MV-4-11 (cell line): ENCODE results near the gene FUT8.

Experiments
- DNase-seq: peaks from one replicate; lab custom pipeline; 2025; lab: John Stamatoyannopoulos, UW

Gene FUT8

GRCh38 chr14:65412032-65412846 is at the start of gene FUT8:
TSS of gene FUT8 (plus strand) at chr14:65412730. CDS start at chr14:65561564, 148,834 bp downstream.
- peak; percentile 86 for DNase-seq

GRCh38 chr14:65366802-65367565 is 45.5 kb upstream of the FUT8 start:
- peak; percentile 72 for DNase-seq

- no peak for DNase-seq
These were observed 43.0 kb upstream of the FUT8 start for GRCh38 chr14:65369560-65369959.

GRCh38 chr14:65370801-65371248 is 41.7 kb upstream of the FUT8 start:
- DNase-seq, result no peak

GRCh38 chr14:65371784-65372183 is 40.7 kb upstream of the FUT8 start:
- DNase-seq, result no peak

GRCh38 chr14:65373016-65373670 is 39.4 kb upstream of the FUT8 start:
- no peak for DNase-seq

GRCh38 chr14:65373671-65374039 is 38.9 kb upstream of the FUT8 start:
- DNase-seq, result no peak

GRCh38 chr14:65377576-65377975 is 35.0 kb upstream of the FUT8 start:
- peak; percentile 28 for DNase-seq

GRCh38 chr14:65382586-65382985 is 29.9 kb upstream of the FUT8 start:
- DNase-seq, result no peak

- no peak for DNase-seq
These were observed 25.4 kb upstream of the FUT8 start for GRCh38 chr14:65387171-65387570.

GRCh38 chr14:65387628-65388027 is 24.9 kb upstream of the FUT8 start:
- no peak for DNase-seq

GRCh38 chr14:65392296-65392695 is 20.2 kb upstream of the FUT8 start:
- no peak for DNase-seq

GRCh38 chr14:65396082-65396910 is 16.2 kb upstream of the FUT8 start:
- DNase-seq, result no peak

- DNase-seq, result no peak
These were observed 9.3 kb upstream of the FUT8 start for GRCh38 chr14:65403231-65403630.

- DNase-seq, result no peak
These were observed 4.4 kb upstream of the FUT8 start for GRCh38 chr14:65408113-65408512.

- DNase-seq, result no peak
These were observed 1.9 kb upstream of the FUT8 start for GRCh38 chr14:65410640-65411039.

GRCh38 chr14:65411656-65412031 is 886 bp upstream of the FUT8 start:
- DNase-seq, result peak; percentile 77

GRCh38 chr14:65412856-65413738 is 567 bp downstream of the FUT8 start:
- DNase-seq, result peak; percentile 59

GRCh38 chr14:65413739-65414045 is 1.2 kb downstream of the FUT8 start:
- DNase-seq, result no peak

- DNase-seq, result peak; percentile 35
These were observed 2.5 kb downstream of the FUT8 start for GRCh38 chr14:65414961-65415589.

- no peak for DNase-seq
These were observed 3.1 kb downstream of the FUT8 start for GRCh38 chr14:65415613-65416012.
